SK-N-SH (cell line): ENCODE data around the gene FOXP2. TPM values are rescaled to one million over a fixed set of nuclear protein-coding genes. Genes with fewer than 3 reads are reported as not detected.

Experiments used
- CTCF ChIA-PET: fragments of 300-600, 350-600 bp; formaldehyde crosslinking; extraction: SDS; loops from one replicate; lab custom pipeline; 2021; lab: Yijun Ruan, JAX
- POLR2A ChIA-PET: fragments of 350-600 bp; sonication (Branson Sonifier 250); formaldehyde crosslinking; extraction: SDS; loops from one replicate; lab custom pipeline; 2020; ENCODE audit warnings: antibody characterized with exemption, inconsistent platforms; lab: Yijun Ruan, JAX
- DNase-seq: peaks from one replicate; pipeline ENCODE4 v3.0.0; 2012
- H2AFZ ChIP-seq: fragments of 200-600 bp; sonication (generic); 2 replicates; pipeline ENCODE4 v1.8.1; 2016; ENCODE audit warnings: antibody characterized with exemption, mild to moderate bottlenecking, low read depth
- H3F3A ChIP-seq: fragments of 200-600 bp; sonication (generic); replicated peaks from 2 replicates; pipeline ENCODE3; 2016; ENCODE audit warnings: antibody characterized with exemption, mild to moderate bottlenecking; ENCODE audit not compliant: insufficient read depth
- H3K27ac ChIP-seq, 2 experiments: fragments of 200-500 bp in 1 of 2; fragments of 200-600 bp in 1 of 2; sonication (Bioruptor generic) in 1 of 2; sonication (generic), shearing (Covaris generic) in 1 of 2; 2 replicates each; pipeline versions ENCODE4 v1.5.1 to v1.6.1; 2014 to 2016; ENCODE audit warnings: low read depth in 2 of 2, inconsistent platforms in 1 of 2, low read length in 1 of 2, mild to moderate bottlenecking in 1 of 2, mixed read lengths in 1 of 2
- H3K27me3 ChIP-seq: fragments of 200-600 bp; sonication (generic), shearing (Covaris generic); 2 replicates; pipeline ENCODE4 v1.6.1; 2016; ENCODE audit warnings: mixed run types; ENCODE audit not compliant: insufficient read depth
- H3K36me3 ChIP-seq, 2 experiments: fragments of 200-500 bp in 1 of 2; fragments of 200-600 bp in 1 of 2; sonication (Bioruptor generic) in 1 of 2; sonication (generic) in 1 of 2; replicated peaks in 1 of 2; 2 replicates each; pipeline versions ENCODE3 to v1.5.1; 2014 to 2016; ENCODE audit warnings: low read length in 1 of 2, mild to moderate bottlenecking in 1 of 2; ENCODE audit not compliant: insufficient read depth in 2 of 2, control insufficient read depth in 1 of 2
- H3K4me1 ChIP-seq, 2 experiments: fragments of 200-500 bp in 1 of 2; fragments of 200-600 bp in 1 of 2; sonication (Bioruptor generic) in 1 of 2; sonication (generic), shearing (Covaris generic) in 1 of 2; 2 replicates each; pipeline versions ENCODE4 v1.5.1 to v1.6.1; 2014 to 2016; ENCODE audit warnings: low read depth in 1 of 2, low read length in 1 of 2, mixed run types in 1 of 2; ENCODE audit not compliant: insufficient read depth in 2 of 2, control insufficient read depth in 1 of 2
- H3K4me2 ChIP-seq: fragments of 200-600 bp; sonication (generic), shearing (Covaris generic); 2 replicates; pipeline ENCODE4 v1.6.1; 2017; ENCODE audit warnings: mixed run types
- H3K4me3 ChIP-seq, 2 experiments: fragments of 200-500 bp in 1 of 2; fragments of 200-600 bp in 1 of 2; sonication (Bioruptor generic) in 1 of 2; sonication (generic), shearing (Covaris generic) in 1 of 2; 2 replicates each; pipeline versions ENCODE4 v1.5.1 to v1.8.1; 2014 to 2016; ENCODE audit warnings: low read depth in 2 of 2, inconsistent platforms in 1 of 2, low read length in 1 of 2, mild to moderate bottlenecking in 1 of 2, mixed read lengths in 1 of 2, moderate library complexity in 1 of 2
- H3K79me2 ChIP-seq: fragments of 200-600 bp; sonication (generic); 2 replicates; pipeline ENCODE4 v1.8.1; 2017; ENCODE audit warnings: mild to moderate bottlenecking; ENCODE audit not compliant: insufficient read depth
- H3K9ac ChIP-seq: fragments of 200-600 bp; sonication (generic); 2 replicates; pipeline ENCODE4 v1.6.1; 2017; ENCODE audit warnings: mixed run types
- H3K9me2 ChIP-seq: fragments of 200-600 bp; sonication (generic); 2 replicates; pipeline ENCODE4 v1.6.1; 2017; ENCODE audit warnings: mixed run types
- H3K9me3 ChIP-seq: fragments of 200-600 bp; sonication (generic); 2 replicates; pipeline ENCODE4 v1.6.1; 2017; ENCODE audit warnings: mixed run types, mild to moderate bottlenecking, moderate library complexity
- H4K20me1 ChIP-seq: fragments of 200-600 bp; sonication (generic); 2 replicates; pipeline ENCODE4 v1.6.1; 2017; ENCODE audit warnings: mild to moderate bottlenecking, mixed run types; ENCODE audit not compliant: insufficient read depth
- CHD2 ChIP-seq: fragments of 150-350 bp; IDR thresholded peaks from 2 replicates; pipeline ENCODE4 v1.6.1; 2018; ENCODE audit warnings: low read length; ENCODE audit not compliant: partially characterized antibody
- ELF1 ChIP-seq: IDR thresholded peaks from 2 replicates; pipeline ENCODE4 v1.4.0; 2012
- EP300 ChIP-seq, 2 experiments: IDR thresholded peaks; 2 replicates each; pipeline versions ENCODE4 v1.4.0 to v1.6.1; 2012; ENCODE audit warnings: borderline replicate concordance in 1 of 2, low read depth in 1 of 2, low read length in 1 of 2
- FOXJ3 ChIP-seq: sonication (generic); formaldehyde crosslinking; IDR thresholded peaks from 2 replicates; pipeline ENCODE4 v1.5.1; 2020; ENCODE audit warnings: mild to moderate bottlenecking, missing genetic modification reagents
- FOXM1 ChIP-seq: IDR thresholded peaks from 2 replicates; pipeline ENCODE4 v1.4.0; 2012; ENCODE audit warnings: low read depth, mild to moderate bottlenecking
- JUND ChIP-seq: IDR thresholded peaks from 2 replicates; pipeline ENCODE4 v1.4.0; 2012
- MEF2A ChIP-seq: IDR thresholded peaks from 2 replicates; pipeline ENCODE4 v1.4.0; 2012; ENCODE audit warnings: low read depth, borderline replicate concordance
- NRF1 ChIP-seq: IDR thresholded peaks from 2 replicates; pipeline ENCODE4 v1.6.1; 2012; ENCODE audit warnings: low read depth, mild to moderate bottlenecking, low read length
- RCOR1 ChIP-seq: fragments of 150-350 bp; IDR thresholded peaks from 2 replicates; pipeline ENCODE4 v1.6.1; 2017; ENCODE audit warnings: antibody characterized with exemption, low read length
- RFX5 ChIP-seq: IDR thresholded peaks from 2 replicates; pipeline ENCODE4 v1.6.1; 2012; ENCODE audit warnings: mild to moderate bottlenecking, improper control_type of control experiment, low read length
- SIN3A ChIP-seq: IDR thresholded peaks from 2 replicates; pipeline ENCODE4 v1.6.1; 2012; ENCODE audit warnings: low read depth, mild to moderate bottlenecking, low read length, moderate library complexity, borderline replicate concordance
- TAF1 ChIP-seq: IDR thresholded peaks from 2 replicates; pipeline ENCODE4 v1.6.1; 2012; ENCODE audit warnings: low read depth, mild to moderate bottlenecking, low read length, moderate library complexity, borderline replicate concordance
- TEAD4 ChIP-seq: IDR thresholded peaks from 2 replicates; pipeline ENCODE4 v1.4.0; 2012; ENCODE audit warnings: mild to moderate bottlenecking, borderline replicate concordance; ENCODE audit not compliant: insufficient read depth
- YY1 ChIP-seq: IDR thresholded peaks from 2 replicates; pipeline ENCODE4 v1.4.0; 2012; ENCODE audit warnings: low read depth, mild to moderate bottlenecking
- WGBS: methylation state at CpG from one replicate; pipeline ENCODE4 v1.1.6; 2017; ENCODE audit warnings: low lambda C conversion rate; 5-methylcytosine and 5-hydroxymethylcytosine counted together
- polyA plus RNA-seq, 3 experiments: library from polyadenylated mRNA; depleted of rRNA; stranded (reverse); fragments of >200 nt; gene quantifications; 2 replicates each; pipeline ENCODE4 v1.2.3, GENCODE V29; 2012
- TF ChIP-seq, protein P1 (sequence below): IDR thresholded peaks from 2 replicates; pipeline ENCODE4 v1.4.0; 2012; ENCODE audit warnings: low read depth
- TF ChIP-seq, protein P2 (sequence below): fragments of 150-350 bp; IDR thresholded peaks from 2 replicates; pipeline ENCODE4 v1.6.1; 2016; ENCODE audit warnings: mild to moderate bottlenecking, low read depth, low read length
- TF ChIP-seq, protein P3 (sequence below): IDR thresholded peaks from 2 replicates; pipeline ENCODE4 v1.6.1; 2012; ENCODE audit warnings: mild to moderate bottlenecking, low read depth, low read length, moderate library complexity
- TF ChIP-seq, protein P4 (sequence below): fragments of 150-350 bp; IDR thresholded peaks from 2 replicates; pipeline ENCODE4 v1.6.1; 2017; ENCODE audit warnings: antibody characterized with exemption, low read length, low read depth, borderline replicate concordance

Gene FOXP2
- polyA plus RNA-seq, 1 of the 3 experiments (the other 2 are of a cell fraction), result not detected

DNA sequence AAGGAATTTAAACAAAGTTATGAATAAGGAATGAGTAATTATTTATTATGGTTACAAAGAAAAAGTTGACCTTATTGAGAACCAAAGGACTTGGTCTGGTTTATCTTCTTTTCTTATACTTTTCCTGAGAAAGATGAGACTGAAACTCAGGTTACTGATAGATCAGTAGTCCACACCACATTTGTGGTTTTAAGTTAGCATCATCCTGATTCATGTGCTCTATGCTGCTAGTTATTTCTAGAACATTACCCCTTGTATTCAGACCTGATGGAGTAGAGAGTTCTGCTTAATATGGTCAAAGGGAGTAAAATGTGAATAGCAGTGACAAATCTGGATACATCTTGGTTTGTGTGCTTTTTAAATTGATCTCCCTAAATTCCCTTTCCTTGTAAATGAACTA, 63.8 kb downstream of the FOXP2 start (continued):
- TF ChIP-seq, protein P1, sequence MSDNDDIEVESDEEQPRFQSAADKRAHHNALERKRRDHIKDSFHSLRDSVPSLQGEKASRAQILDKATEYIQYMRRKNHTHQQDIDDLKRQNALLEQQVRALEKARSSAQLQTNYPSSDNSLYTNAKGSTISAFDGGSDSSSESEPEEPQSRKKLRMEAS, result no peak
- TF ChIP-seq CHD2 (no peak), NRF1 (no peak), TEAD4 (no peak), JUND (no peak)

GRCh38 chr7:114481999-114482398, 67.4 kb downstream of the FOXP2 start:
- no peak for TF ChIP-seq SIN3A
- POLR2A ChIA-PET, result no interaction called here
- Histone ChIP-seq H3F3A (no peaks in the 10 kb centered on the region), H3K79me2 (no peaks in the 10 kb centered on the region), H3K9me3 (no peaks in the 10 kb centered on the region), H3K27ac (no peak overlapping the region), H3K4me1 (no peaks in the 10 kb centered on the region), H3K9me2 (no peaks in the 10 kb centered on the region), H3K9ac (no peak overlapping the region), H3K27me3 (no peaks in the 10 kb centered on the region), H3K4me3 (no peak overlapping the region), H4K20me1 (no peaks in the 10 kb centered on the region), H3K4me2 (no peak overlapping the region), H3K36me3 (no peaks in the 10 kb centered on the region), H2AFZ (no peak overlapping the region)
- no peak for DNase-seq
- CTCF ChIA-PET, result no interaction called here
- WGBS, result 3% methylated on average over 2 of the region's 2 CpGs

DNA sequence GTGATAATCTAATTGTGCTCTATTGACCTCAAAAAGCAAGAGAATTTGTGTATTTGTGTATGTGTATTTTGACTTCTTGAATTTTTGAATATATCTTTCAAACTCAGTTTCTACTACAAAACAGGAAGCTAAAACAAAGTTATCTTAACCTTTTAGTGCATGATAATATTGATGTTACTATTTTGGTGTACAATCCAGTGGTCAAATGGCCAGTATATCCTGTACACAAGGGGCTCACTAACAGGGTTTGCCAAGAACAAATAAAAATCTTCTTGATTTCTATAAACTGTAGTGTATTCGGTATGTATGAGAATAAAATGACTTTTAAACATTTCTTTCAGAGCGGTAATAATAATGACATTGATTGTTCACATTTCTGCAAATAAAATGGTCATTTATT, 69.6 kb downstream of the FOXP2 start:
- ChIA-PET POLR2A (no interaction called here), CTCF (no interaction called here)

GRCh38 chr7:114487174-114487573, 72.6 kb downstream of the FOXP2 start:
- ChIA-PET CTCF (no interaction called here), POLR2A (no interaction called here)
- Histone ChIP-seq H3K27ac (no peak overlapping the region), H3F3A (no peaks in the 10 kb centered on the region), H2AFZ (no peak overlapping the region), H3K9me3 (no peaks in the 10 kb centered on the region), H3K9me2 (no peaks in the 10 kb centered on the region), H3K79me2 (no peaks in the 10 kb centered on the region), H3K27me3 (no peaks in the 10 kb centered on the region), H3K4me3 (no peak overlapping the region), H3K4me1 (no peaks in the 10 kb centered on the region), H3K9ac (no peak overlapping the region), H3K36me3 (no peaks in the 10 kb centered on the region), H4K20me1 (no peaks in the 10 kb centered on the region), H3K4me2 (no peak overlapping the region)
- WGBS, result 0% methylated on average over 1 of the region's 1 CpG
- DNase-seq, result no peak
- TF ChIP-seq FOXJ3 (CRISPR knock-in tag) (no peak), SIN3A (no peak), YY1 (no peak), ELF1 (no peak), RFX5 (no peak), RCOR1 (no peak), TAF1 (no peak)
- TF ChIP-seq, protein P2, sequence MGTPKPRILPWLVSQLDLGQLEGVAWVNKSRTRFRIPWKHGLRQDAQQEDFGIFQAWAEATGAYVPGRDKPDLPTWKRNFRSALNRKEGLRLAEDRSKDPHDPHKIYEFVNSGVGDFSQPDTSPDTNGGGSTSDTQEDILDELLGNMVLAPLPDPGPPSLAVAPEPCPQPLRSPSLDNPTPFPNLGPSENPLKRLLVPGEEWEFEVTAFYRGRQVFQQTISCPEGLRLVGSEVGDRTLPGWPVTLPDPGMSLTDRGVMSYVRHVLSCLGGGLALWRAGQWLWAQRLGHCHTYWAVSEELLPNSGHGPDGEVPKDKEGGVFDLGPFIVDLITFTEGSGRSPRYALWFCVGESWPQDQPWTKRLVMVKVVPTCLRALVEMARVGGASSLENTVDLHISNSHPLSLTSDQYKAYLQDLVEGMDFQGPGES, result no peak
- TF ChIP-seq, protein P3, sequence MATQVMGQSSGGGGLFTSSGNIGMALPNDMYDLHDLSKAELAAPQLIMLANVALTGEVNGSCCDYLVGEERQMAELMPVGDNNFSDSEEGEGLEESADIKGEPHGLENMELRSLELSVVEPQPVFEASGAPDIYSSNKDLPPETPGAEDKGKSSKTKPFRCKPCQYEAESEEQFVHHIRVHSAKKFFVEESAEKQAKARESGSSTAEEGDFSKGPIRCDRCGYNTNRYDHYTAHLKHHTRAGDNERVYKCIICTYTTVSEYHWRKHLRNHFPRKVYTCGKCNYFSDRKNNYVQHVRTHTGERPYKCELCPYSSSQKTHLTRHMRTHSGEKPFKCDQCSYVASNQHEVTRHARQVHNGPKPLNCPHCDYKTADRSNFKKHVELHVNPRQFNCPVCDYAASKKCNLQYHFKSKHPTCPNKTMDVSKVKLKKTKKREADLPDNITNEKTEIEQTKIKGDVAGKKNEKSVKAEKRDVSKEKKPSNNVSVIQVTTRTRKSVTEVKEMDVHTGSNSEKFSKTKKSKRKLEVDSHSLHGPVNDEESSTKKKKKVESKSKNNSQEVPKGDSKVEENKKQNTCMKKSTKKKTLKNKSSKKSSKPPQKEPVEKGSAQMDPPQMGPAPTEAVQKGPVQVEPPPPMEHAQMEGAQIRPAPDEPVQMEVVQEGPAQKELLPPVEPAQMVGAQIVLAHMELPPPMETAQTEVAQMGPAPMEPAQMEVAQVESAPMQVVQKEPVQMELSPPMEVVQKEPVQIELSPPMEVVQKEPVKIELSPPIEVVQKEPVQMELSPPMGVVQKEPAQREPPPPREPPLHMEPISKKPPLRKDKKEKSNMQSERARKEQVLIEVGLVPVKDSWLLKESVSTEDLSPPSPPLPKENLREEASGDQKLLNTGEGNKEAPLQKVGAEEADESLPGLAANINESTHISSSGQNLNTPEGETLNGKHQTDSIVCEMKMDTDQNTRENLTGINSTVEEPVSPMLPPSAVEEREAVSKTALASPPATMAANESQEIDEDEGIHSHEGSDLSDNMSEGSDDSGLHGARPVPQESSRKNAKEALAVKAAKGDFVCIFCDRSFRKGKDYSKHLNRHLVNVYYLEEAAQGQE, result no peak
- TF ChIP-seq, protein P4, sequence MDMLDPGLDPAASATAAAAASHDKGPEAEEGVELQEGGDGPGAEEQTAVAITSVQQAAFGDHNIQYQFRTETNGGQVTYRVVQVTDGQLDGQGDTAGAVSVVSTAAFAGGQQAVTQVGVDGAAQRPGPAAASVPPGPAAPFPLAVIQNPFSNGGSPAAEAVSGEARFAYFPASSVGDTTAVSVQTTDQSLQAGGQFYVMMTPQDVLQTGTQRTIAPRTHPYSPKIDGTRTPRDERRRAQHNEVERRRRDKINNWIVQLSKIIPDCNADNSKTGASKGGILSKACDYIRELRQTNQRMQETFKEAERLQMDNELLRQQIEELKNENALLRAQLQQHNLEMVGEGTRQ, result no peak

More for the DNA sequence above, 69.6 kb downstream of the FOXP2 start:
- TF ChIP-seq EP300 (IDR thresholded peaks at IDR 0.05; ENCODE audit: borderline replicate concordance in 1 of 2, low read depth in 1 of 2, low read length in 1 of 2), result no peak
- no peak for TF ChIP-seq FOXM1
- no peak for TF ChIP-seq MEF2A
- Histone ChIP-seq H3K9me3 (no peaks in the 10 kb centered on the region), H4K20me1 (no peaks in the 10 kb centered on the region), H3K79me2 (no peaks in the 10 kb centered on the region), H3K27me3 (no peaks in the 10 kb centered on the region), H3F3A (no peaks in the 10 kb centered on the region), H2AFZ (no peak overlapping the region), H3K4me2 (no peak overlapping the region), H3K4me1 (no peaks in the 10 kb centered on the region), H3K4me3 (no peak overlapping the region), H3K9ac (no peak overlapping the region), H3K9me2 (no peaks in the 10 kb centered on the region), H3K27ac (no peak overlapping the region), H3K36me3 (no peaks in the 10 kb centered on the region)
- DNase-seq, result no peak
- WGBS, result 3% methylated on average over 2 of the region's 2 CpGs
